Measurements from ENCODE around the gene YRDC. TPM values are rescaled to one million over a fixed set of nuclear protein-coding genes. Genes with fewer than 3 reads are reported as not detected.

YRDC gene
- total and polyA plus RNA-seq, 2 experiments from 2014 or later, result 18.4 to 46.0 TPM

DNA sequence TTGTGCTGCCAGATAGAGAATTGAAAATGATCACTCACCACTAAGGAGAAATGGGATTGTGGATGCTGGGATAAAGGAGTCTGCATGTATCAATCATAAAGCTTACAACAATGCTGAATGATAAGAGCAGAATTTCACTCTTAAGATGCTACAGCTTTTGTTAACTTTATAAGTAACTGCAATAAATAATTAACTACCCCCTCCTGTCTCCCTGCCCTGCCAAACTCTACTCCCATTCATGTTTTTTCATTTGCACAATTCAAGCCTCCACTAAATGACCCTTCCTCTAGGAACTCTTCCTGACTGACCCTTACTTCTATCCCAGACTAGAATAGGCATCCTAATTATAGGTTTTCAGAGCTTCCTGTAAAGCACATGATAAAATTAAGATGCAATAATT is 36.5 kb upstream of the YRDC start:
- peaks cover 22% of the 10 kb centered on the region for H4K20me1 ChIP-seq (replicated peaks; ENCODE audit: insufficient read depth)
- TF ChIP-seq ZNF114 (CRISPR knock-in tag; IDR thresholded peaks at IDR 0.05), result no peak
- TF ChIP-seq, protein P1, sequence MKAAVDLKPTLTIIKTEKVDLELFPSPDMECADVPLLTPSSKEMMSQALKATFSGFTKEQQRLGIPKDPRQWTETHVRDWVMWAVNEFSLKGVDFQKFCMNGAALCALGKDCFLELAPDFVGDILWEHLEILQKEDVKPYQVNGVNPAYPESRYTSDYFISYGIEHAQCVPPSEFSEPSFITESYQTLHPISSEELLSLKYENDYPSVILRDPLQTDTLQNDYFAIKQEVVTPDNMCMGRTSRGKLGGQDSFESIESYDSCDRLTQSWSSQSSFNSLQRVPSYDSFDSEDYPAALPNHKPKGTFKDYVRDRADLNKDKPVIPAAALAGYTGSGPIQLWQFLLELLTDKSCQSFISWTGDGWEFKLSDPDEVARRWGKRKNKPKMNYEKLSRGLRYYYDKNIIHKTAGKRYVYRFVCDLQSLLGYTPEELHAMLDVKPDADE (IDR thresholded peaks at IDR 0.05), result no peak
- TF ChIP-seq STAT1 (IDR thresholded peaks at IDR 0.05; ENCODE audit: unreplicated experiment), result no peak
- TF ChIP-seq, protein P2, sequence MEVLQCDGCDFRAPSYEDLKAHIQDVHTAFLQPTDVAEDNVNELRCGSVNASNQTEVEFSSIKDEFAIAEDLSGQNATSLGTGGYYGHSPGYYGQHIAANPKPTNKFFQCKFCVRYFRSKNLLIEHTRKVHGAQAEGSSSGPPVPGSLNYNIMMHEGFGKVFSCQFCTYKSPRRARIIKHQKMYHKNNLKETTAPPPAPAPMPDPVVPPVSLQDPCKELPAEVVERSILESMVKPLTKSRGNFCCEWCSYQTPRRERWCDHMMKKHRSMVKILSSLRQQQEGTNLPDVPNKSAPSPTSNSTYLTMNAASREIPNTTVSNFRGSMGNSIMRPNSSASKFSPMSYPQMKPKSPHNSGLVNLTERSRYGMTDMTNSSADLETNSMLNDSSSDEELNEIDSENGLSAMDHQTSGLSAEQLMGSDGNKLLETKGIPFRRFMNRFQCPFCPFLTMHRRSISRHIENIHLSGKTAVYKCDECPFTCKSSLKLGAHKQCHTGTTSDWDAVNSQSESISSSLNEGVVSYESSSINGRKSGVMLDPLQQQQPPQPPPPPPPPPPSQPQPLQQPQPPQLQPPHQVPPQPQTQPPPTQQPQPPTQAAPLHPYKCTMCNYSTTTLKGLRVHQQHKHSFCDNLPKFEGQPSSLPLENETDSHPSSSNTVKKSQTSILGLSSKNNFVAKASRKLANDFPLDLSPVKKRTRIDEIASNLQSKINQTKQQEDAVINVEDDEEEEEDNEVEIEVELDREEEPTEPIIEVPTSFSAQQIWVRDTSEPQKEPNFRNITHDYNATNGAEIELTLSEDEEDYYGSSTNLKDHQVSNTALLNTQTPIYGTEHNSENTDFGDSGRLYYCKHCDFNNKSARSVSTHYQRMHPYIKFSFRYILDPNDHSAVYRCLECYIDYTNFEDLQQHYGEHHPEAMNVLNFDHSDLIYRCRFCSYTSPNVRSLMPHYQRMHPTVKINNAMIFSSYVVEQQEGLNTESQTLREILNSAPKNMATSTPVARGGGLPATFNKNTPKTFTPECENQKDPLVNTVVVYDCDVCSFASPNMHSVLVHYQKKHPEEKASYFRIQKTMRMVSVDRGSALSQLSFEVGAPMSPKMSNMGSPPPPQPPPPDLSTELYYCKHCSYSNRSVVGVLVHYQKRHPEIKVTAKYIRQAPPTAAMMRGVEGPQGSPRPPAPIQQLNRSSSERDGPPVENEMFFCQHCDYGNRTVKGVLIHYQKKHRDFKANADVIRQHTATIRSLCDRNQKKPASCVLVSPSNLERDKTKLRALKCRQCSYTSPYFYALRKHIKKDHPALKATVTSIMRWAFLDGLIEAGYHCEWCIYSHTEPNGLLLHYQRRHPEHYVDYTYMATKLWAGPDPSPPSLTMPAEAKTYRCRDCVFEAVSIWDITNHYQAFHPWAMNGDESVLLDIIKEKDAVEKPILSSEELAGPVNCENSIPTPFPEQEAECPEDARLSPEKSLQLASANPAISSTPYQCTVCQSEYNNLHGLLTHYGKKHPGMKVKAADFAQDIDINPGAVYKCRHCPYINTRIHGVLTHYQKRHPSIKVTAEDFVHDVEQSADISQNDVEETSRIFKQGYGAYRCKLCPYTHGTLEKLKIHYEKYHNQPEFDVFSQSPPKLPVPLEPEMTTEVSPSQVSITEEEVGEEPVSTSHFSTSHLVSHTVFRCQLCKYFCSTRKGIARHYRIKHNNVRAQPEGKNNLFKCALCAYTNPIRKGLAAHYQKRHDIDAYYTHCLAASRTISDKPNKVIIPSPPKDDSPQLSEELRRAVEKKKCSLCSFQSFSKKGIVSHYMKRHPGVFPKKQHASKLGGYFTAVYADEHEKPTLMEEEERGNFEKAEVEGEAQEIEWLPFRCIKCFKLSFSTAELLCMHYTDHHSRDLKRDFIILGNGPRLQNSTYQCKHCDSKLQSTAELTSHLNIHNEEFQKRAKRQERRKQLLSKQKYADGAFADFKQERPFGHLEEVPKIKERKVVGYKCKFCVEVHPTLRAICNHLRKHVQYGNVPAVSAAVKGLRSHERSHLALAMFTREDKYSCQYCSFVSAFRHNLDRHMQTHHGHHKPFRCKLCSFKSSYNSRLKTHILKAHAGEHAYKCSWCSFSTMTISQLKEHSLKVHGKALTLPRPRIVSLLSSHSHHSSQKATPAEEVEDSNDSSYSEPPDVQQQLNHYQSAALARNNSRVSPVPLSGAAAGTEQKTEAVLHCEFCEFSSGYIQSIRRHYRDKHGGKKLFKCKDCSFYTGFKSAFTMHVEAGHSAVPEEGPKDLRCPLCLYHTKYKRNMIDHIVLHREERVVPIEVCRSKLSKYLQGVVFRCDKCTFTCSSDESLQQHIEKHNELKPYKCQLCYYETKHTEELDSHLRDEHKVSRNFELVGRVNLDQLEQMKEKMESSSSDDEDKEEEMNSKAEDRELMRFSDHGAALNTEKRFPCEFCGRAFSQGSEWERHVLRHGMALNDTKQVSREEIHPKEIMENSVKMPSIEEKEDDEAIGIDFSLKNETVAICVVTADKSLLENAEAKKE (CRISPR knock-in tag; IDR thresholded peaks at IDR 0.05), result no peak
- no peak for TF ChIP-seq JUNB (IDR thresholded peaks at IDR 0.05; ENCODE audit: unreplicated experiment)
- no peak for TF ChIP-seq CREB1 (CRISPR knock-in tag; IDR thresholded peaks at IDR 0.05; ENCODE audit: low read depth)
- no peak for TF ChIP-seq NANOG (IDR thresholded peaks at IDR 0.05; ENCODE audit: borderline replicate concordance)
- no peak for TF ChIP-seq EZH2 (IDR thresholded peaks at IDR 0.05; ENCODE audit: low read depth, unreplicated experiment)
- TF ChIP-seq ZNF331 (CRISPR knock-in tag; IDR thresholded peaks at IDR 0.05; ENCODE audit: low read depth), result no peak
- TF ChIP-seq POLR2AphosphoS5 (IDR thresholded peaks at IDR 0.05; ENCODE audit: low read depth), result no peak
- TF ChIP-seq EZH2phosphoT487 (IDR thresholded peaks at IDR 0.05; ENCODE audit: unreplicated experiment), result no peak
- TF ChIP-seq, protein P3, sequence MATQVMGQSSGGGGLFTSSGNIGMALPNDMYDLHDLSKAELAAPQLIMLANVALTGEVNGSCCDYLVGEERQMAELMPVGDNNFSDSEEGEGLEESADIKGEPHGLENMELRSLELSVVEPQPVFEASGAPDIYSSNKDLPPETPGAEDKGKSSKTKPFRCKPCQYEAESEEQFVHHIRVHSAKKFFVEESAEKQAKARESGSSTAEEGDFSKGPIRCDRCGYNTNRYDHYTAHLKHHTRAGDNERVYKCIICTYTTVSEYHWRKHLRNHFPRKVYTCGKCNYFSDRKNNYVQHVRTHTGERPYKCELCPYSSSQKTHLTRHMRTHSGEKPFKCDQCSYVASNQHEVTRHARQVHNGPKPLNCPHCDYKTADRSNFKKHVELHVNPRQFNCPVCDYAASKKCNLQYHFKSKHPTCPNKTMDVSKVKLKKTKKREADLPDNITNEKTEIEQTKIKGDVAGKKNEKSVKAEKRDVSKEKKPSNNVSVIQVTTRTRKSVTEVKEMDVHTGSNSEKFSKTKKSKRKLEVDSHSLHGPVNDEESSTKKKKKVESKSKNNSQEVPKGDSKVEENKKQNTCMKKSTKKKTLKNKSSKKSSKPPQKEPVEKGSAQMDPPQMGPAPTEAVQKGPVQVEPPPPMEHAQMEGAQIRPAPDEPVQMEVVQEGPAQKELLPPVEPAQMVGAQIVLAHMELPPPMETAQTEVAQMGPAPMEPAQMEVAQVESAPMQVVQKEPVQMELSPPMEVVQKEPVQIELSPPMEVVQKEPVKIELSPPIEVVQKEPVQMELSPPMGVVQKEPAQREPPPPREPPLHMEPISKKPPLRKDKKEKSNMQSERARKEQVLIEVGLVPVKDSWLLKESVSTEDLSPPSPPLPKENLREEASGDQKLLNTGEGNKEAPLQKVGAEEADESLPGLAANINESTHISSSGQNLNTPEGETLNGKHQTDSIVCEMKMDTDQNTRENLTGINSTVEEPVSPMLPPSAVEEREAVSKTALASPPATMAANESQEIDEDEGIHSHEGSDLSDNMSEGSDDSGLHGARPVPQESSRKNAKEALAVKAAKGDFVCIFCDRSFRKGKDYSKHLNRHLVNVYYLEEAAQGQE (IDR thresholded peaks at IDR 0.05; ENCODE audit: unreplicated experiment), result no peak
- TF ChIP-seq, protein P4, sequence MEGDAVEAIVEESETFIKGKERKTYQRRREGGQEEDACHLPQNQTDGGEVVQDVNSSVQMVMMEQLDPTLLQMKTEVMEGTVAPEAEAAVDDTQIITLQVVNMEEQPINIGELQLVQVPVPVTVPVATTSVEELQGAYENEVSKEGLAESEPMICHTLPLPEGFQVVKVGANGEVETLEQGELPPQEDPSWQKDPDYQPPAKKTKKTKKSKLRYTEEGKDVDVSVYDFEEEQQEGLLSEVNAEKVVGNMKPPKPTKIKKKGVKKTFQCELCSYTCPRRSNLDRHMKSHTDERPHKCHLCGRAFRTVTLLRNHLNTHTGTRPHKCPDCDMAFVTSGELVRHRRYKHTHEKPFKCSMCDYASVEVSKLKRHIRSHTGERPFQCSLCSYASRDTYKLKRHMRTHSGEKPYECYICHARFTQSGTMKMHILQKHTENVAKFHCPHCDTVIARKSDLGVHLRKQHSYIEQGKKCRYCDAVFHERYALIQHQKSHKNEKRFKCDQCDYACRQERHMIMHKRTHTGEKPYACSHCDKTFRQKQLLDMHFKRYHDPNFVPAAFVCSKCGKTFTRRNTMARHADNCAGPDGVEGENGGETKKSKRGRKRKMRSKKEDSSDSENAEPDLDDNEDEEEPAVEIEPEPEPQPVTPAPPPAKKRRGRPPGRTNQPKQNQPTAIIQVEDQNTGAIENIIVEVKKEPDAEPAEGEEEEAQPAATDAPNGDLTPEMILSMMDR (conservative IDR thresholded peaks at IDR 0.05; ENCODE audit: low read depth in 2 of 2), result no peak
- no peak overlapping the region for H2AFZ ChIP-seq
- no peak for DNase-seq (ENCODE audit: low spot score)
- peaks cover 37% of the 10 kb centered on the region for H3K79me2 ChIP-seq (replicated peaks; ENCODE audit: insufficient read depth)
- H3K27ac ChIP-seq (ENCODE audit: low read depth), result no peak overlapping the region
- Mint-ChIP-seq H3K4me1 (no peaks in the 10 kb centered on the region), H3K27ac (no peak overlapping the region), H3K36me3 (ENCODE audit: low read depth) (peaks cover 4% of the 10 kb centered on the region; the same call in 1 of the 3 replicates), H3K9me3 (no peaks in the 10 kb centered on the region), H3K4me3 (no peak overlapping the region), H3K27me3 (ENCODE audit: insufficient read depth, low read depth, poor library complexity) (no peaks in the 10 kb centered on the region)
- H3K27me3 ChIP-seq (ENCODE audit: insufficient read depth), result no peaks in the 10 kb centered on the region
- no peaks in the 10 kb centered on the region for H3K4me1 ChIP-seq (ENCODE audit: insufficient read depth)
- H3F3A ChIP-seq (replicated peaks; ENCODE audit: low read depth), result no peaks in the 10 kb centered on the region
- H3K4me3 ChIP-seq, result no peak overlapping the region
- no peak for ATAC-seq
- H3K4me2 ChIP-seq, result no peak overlapping the region
- 0 out of 2 replicates have a peak, but pooled peaks cover under 1% of the 10 kb centered on the region for H3K36me3 ChIP-seq (ENCODE audit: insufficient read depth)
- no peaks in the 10 kb centered on the region for H3K9me2 ChIP-seq (ENCODE audit: insufficient read depth)
